GM12872 (cell line): Measurements from ENCODE around the gene NUP93.
A peak's percentile ranks its signal among the peaks of the same experiment; 100 is the strongest.

ENCODE experiments used
- TF ChIP-seq, protein P1 (sequence below): IDR thresholded peaks from 3 replicates; pipeline ENCODE4 v1.5.1; 2011; ENCODE audit warnings: low read depth, mild to moderate bottlenecking, low read length, moderate library complexity; ENCODE audit not compliant: insufficient read depth

Gene NUP93

DNA sequence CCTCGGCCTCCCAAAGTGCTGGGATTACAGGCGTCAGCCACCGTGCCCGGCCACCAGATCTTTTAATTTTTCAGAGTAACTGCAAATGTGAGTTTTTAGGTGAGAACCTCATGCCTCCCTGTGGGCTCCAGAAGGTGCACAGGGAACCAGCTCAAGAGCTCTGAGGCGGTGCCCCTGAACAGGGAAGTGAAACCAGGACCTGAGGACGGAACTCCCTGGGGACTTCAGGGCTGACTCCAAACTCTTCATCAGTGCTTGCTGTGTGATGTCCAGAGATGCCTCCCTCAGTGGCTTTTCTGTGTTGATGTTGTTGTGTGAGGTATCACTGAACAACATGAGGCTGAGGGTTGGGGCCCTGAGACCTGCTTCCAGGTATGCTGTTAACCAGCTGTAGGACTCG, 158.9 kb downstream of the NUP93 start:
- TF ChIP-seq, protein P1, sequence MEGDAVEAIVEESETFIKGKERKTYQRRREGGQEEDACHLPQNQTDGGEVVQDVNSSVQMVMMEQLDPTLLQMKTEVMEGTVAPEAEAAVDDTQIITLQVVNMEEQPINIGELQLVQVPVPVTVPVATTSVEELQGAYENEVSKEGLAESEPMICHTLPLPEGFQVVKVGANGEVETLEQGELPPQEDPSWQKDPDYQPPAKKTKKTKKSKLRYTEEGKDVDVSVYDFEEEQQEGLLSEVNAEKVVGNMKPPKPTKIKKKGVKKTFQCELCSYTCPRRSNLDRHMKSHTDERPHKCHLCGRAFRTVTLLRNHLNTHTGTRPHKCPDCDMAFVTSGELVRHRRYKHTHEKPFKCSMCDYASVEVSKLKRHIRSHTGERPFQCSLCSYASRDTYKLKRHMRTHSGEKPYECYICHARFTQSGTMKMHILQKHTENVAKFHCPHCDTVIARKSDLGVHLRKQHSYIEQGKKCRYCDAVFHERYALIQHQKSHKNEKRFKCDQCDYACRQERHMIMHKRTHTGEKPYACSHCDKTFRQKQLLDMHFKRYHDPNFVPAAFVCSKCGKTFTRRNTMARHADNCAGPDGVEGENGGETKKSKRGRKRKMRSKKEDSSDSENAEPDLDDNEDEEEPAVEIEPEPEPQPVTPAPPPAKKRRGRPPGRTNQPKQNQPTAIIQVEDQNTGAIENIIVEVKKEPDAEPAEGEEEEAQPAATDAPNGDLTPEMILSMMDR: 0 out of 3 replicates have a peak, but pooled peaks have one; percentile 8

DNA sequence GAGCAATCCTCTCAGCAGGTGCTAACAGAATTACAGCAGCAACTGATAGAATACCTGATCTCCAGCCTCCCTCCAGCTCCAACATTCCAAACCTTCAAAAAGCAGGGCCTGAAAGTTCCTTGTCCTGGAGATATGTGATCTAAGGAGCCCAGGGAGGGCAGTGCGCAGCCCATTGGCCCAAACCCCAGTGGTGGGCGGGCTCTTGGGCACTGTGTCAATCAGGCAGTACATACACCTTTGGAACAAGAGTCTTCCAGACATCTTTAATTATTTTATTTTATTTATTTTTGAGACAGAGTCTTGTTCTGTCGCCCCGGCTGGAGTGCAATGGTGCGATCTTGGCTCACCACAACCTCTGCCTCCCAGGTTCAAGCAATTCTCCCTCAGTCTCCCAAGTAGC, 159.3 kb downstream of the NUP93 start:
- TF ChIP-seq, protein P1: no peak

DNA sequence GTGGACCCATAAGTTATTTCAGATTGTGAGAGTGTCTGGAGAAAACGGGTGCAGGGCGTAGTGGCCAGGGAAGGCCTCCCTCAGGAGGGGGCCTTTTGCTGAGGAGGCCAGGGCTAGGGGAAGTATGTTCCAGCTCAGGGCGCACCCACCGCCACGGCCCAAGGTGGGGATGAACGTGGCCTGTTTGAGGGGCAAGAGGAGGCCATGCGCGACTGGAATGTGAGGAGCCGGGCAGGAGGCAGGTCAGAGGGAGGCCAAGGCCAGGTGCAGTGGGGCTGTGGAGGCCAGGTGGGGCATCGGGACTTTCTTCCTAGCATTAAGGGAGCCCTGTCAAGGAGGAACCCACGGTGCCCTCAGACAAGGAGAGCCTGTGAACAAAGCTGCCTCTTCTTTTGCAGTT, 161.8 kb downstream of the NUP93 start:
- TF ChIP-seq, protein P1: no peak

DNA sequence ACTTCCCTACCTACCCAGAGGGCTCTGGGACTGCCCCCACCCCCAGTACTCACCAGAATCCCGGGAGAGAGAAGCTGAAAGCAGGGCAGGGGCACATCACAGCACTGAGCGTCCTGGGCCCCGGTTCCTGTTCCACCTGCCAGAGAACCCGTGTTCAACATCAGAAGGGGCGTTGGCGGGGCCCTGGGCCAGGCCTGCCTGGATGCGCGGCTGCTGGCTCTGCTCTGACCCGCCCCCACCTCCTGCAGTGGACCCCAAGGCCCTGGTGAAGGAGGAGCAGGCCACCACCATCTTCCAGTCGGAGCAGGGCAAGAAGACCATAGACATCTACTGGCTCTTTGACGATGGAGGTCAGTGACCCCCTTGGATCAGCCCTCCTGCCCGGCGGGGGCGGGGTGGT, 162.8 kb downstream of the NUP93 start:
- TF ChIP-seq, protein P1: no peak

DNA sequence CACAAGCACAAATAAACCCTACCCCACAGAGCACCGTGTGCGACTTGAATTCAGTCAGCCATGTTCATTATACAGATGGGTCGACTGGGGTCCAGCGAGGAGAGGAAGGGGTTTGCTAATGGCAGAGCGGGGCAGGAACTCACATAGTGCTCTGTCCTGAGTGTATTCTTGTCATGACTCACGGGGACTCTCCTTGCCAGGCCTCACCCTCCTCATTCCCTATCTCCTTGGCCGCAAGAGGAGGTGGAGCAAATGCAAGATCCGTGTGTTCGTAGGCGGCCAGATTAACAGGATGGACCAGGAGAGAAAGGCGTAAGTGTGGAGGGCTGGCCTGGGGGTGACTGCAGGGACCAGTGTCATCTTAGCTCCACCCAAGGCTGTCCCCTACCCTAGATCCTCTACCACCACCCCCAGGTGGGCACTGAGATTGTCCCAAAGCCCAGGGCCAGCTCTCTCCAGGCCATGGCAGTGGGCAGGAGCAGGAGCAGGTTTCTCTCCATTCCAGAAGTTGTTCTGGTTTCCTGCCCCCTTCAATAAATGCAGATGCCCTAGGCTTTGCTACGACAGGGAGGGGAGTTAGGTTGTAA, 164.5 kb downstream of the NUP93 start:
- TF ChIP-seq, protein P1: no peak

DNA sequence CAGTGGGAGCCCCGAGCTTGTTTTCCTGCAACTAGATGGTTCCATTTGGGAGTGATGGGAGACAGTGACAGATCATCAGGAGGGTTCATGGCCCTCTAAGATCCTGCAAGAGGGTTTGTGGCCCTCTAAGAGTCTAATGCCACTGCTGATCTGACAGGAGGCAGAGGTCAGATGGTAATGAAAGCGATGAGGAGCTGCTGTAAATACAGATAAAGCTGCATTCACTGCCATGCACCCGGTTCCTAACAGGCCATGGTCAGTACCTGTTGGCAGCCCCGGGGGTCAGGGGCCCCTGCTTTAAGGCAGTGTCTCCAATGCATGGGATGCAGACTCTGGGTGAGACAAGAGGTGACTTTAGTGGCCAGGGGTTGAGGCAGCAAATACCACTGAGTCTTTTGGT, 165.9 kb downstream of the NUP93 start:
- TF ChIP-seq, protein P1: no peak

DNA sequence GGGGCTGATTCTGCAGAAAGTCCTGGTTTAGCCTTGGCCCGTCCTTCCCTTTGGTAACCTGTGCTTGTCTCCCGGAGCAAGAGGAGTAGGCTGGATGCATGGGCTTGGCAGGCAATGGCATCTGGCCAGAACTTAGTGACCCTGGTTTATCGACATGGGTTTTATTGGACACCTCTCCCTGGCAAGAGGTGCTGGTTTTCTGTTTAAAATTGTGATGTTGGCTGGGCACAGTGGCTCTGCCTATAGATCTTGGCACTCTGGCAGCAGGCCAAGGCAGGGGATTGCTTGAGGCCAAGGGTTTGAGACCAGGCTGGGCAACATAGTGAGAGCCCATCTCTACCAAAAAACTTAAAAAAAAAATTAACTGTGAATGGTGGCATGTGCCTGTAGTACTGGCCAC, 166.3 kb downstream of the NUP93 start:
- TF ChIP-seq, protein P1: no peak
